CD4-positive, alpha-beta T cell treated with Interferon gamma for 1 hour (primary cell): ENCODE results near the gene IER2.

Experiments used
- DNase-seq: peaks from one replicate; pipeline ENCODE4 v3.0.0-alpha.2; 2020

IER2 gene

DNA sequence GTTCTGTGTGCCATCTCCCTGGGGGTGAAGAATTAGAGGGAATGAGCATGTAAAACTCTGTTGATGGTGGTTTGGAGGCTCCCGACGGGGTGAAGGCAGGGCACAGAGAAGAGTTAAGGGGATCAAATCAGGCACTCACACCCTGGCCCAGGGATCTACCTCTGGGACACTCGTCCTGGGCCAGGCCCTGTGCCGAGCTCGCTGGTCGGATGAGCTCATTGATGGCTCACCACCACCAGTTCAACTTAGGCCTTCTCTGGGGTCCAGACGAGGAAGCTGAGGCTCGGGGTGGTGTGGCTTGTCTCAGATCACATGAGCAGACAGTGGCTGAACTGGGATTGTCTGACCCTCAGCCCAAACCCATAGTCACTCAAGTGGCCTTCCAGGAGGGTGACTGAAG, 30.6 kb upstream of the IER2 start:
- DNase-seq: no peak

GRCh38 chr19:13120031-13120430, 30.2 kb upstream of the IER2 start:
- no peak for DNase-seq

DNA sequence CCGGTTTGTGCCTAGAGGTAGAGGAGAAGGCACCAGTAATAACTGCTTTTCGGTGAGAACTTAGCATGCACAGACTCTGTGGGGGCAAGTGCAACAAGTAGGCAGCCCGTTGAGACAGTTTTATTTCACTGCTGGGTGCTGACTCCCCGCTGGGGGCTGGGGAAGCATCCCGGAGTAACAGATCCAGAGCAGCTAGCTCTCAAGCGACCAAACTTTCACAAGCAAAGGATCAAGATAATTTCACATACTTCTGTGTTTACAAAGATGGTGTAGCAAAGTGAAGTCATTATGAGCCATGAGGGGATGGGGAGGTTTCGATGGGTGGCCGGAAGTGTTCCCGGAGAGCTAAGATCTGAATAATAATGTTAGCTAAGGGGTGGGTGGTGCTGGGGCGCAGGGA, 29.4 kb upstream of the IER2 start:
- no peak for DNase-seq

DNA sequence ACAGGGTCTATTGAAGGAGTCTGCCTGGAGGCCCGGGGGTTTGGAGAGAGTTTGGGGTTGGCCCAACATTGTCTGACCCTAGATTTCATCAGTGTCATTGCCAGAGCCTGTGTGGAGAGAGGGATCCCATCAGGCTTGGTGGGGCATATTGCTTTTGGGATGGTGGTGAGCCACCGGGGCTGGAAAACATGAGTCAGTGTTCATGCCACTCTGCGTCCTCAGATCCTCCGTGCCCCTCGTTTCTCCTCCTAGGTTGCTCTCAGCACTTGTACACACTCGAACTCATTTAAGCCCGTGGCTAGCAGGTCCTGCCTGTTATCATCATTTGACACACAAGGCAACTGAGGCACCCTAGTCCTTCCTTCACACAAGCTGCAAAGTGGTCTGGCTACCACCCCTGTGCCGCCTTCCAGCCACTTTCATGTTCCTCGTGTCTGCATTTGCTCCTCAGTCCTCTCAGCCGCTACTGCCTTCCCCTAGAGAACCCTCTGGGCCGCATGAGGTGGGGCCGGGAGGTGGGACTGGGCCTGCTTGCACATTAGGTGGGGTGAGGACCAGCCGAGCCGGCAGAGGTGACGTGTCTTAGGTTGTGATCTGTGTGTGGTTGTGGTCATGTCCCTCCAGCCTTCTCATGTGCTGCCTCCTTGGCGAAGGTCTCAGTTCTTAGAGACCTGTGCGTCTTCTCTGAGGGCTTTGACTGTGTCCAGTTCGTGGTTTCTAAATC, 28.5 kb upstream of the IER2 start:
- peak; percentile 19 for DNase-seq

DNA sequence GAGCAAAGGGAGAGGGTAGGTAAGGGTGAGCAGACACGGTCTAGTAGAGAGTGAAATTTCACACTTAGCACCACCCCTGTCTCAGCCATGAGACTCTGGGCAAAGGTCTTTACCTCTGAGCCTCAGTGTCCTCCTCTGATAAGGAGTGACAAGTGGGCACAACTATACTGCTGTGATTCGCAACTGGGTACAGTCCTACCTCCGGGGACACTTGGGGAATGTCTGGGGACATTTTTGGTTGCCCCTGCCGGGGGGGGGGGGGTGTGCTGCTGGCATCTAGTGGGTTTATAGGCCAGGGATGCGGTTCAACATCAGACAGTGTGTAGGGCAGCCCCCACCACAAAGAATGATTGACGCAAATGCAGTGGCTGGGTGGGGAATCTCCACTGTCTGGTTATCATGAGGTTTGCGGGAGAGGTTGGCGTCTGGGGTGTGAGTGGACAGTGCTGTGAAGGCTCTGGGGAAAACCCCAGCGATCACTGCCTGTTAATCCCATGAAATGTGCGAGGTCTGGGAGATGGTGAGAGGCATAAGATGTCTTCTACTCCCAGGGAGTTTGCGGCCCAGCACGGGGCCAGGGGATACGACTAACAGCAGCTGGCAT, 27.8 kb upstream of the IER2 start:
- peak; percentile 28 for DNase-seq

GRCh38 chr19:13122980-13123957, 26.9 kb upstream of the IER2 start:
- no peak for DNase-seq

- DNase-seq: no peak
Measured at GRCh38 chr19:13127051-13127450, 23.2 kb upstream of the IER2 start.

DNA sequence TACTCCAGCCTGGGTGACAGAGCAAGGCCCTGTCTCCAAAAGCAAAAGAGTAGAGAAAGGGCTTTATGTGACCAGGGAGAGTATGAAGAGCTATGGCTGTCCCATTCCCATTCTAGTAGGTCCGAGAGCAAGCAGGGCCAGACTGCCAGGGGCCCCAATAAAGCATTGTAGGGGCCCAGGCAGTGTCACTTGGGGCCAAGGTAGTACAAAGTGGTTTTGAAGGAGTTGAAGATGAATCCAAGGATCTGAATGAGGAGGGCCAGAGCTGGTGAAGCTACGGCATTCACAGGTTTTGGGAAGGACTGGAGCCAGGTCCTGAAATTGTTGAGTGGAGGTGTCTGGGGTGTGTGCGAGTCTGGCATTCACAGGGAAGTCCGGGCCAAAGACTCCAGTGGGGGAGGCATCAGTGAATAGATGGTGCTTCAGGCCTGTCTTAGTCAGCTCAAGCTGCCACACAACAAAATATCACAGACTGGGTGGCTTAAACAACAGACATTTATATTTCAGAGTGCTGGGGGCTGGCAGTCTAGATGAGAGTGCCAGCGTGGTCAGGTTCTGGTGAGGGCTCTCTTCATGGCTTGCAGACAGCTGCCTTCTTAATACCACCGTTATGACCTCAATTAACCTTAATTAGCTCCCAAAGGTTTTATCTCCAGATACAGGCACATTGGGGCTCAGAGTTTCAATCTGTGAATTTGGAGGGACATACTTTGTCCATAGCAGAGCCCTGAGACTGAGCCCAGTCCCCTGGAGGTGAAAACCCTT, 22.2 kb upstream of the IER2 start:
- DNase-seq: no peak

DNA sequence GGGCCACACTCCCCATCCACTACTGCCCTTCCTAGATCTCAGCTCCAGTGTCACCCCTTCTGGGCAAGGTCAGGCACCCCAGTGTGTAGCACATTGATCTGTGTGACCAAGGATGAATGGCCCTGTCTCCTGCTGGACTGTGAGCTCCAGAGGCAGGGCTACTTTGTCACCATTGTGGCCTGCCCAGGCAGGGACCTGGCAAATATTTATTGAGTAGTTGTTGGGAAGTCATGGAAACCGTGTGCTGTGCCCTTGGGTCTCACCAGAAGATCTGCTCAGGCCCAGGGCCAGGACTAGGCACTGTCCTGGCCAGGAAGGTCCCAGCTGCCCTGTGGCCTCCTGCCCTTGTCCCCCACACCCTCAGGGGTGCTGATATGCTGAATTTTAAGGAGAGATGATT, 21.6 kb upstream of the IER2 start:
- no peak for DNase-seq

DNA sequence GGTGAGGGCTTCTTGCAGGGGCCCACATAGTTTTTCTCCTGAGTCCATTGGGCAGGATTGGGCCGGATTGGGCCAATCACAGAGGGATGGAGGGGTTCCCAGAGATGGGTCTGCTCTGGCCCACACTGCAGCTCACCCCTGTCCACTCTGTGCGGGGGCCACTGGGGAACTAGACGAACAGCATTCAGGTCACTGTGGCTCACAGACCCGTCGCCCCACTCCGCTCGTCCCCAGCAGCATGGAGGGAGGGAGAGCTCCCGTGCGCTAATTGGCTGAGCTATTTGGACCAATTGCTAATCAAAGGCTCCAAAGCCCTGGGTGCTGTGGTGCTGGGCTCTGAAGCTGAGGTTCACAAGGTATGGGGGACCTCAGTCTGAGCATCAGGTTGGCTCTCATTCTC, 20.8 kb upstream of the IER2 start:
- DNase-seq: no peak

GRCh38 chr19:13130886-13131490, 19.2 kb upstream of the IER2 start:
- DNase-seq: no peak

DNA sequence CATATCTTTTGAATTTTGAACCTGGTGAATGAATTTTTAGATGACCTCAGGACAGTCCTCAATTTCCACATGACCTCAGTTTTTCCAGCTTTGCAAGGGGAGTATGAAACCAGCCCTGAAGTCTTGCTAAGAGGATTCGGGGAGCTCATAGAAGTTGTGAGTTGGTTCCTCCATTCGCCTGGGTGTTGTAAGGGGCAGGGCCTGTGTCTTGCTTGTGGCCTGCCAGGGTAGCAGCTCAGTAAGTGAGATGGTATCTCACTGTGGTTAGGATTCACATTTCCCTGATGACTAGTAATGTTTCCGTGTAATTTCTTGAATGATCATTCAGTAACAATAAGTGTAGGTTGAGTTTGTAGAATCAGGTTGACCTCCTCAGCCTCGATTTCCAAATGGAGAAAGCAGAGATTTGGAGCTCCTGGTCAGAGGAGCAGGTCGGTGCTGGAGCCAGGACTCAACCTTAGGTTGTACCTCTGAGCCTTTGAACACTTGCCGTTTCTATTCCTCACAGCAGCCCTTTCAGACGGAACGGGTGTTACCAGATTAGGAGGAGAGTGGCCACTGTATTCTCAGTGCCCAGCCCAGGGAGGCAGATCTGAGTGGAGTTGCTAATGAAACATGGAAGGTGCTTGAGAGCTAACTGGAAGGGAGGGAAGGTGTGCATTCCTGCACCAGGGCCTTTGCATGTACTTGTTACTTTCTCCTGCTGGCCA, 17.6 kb upstream of the IER2 start:
- DNase-seq: peak; percentile 13

- no peak for DNase-seq
Measured at GRCh38 chr19:13133241-13133870, 16.9 kb upstream of the IER2 start.

DNA sequence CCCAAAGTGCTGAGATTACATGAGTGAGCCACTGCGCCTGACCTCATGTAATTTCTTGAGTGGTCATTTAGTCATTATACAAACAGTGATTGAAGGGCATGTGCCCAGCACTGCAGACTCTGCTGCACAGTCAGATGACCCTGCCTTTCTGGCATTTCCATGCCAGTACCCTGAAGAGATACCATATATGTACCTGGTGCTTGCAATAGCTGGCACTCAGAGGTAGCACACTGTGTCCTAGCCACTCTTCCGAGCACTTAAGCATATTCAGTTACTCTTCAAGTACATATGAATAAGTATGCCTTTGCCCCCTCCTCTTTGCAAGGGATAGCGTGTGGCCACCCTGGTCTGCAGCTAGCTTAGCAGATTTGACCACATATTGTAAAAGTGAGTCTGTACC, 15.6 kb upstream of the IER2 start:
- no peak for DNase-seq

- no peak for DNase-seq
Measured at GRCh38 chr19:13135068-13136062, 14.8 kb upstream of the IER2 start.

DNA sequence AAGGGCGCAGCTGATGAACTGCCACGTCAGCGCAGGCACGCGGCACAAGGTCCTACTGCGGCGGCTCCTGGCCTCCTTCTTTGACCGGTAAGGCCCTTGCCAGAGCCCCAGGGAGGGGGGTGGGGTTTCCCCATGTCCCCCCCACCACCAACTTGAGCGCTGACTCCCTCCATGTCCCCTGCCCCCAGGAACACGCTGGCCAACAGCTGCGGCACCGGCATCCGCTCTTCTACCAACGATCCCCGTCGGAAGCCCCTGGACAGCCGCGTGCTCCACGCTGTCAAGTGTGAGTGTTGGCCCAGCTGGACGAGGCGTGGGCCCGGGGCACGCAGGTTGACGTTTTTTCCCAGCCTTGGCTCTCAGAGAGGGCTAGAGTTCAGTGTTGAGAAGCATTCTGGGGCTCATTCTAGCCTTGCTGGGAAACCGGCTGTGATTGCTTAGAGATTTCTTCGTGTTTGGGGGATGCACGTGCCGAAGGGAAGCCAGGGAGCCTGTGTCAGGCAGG, 12.9 kb upstream of the IER2 start:
- no peak for DNase-seq

GRCh38 chr19:13138171-13138915, 11.9 kb upstream of the IER2 start:
- DNase-seq: no peak

- DNase-seq: no peak
Measured at GRCh38 chr19:13138916-13139198, 11.4 kb upstream of the IER2 start.

DNA sequence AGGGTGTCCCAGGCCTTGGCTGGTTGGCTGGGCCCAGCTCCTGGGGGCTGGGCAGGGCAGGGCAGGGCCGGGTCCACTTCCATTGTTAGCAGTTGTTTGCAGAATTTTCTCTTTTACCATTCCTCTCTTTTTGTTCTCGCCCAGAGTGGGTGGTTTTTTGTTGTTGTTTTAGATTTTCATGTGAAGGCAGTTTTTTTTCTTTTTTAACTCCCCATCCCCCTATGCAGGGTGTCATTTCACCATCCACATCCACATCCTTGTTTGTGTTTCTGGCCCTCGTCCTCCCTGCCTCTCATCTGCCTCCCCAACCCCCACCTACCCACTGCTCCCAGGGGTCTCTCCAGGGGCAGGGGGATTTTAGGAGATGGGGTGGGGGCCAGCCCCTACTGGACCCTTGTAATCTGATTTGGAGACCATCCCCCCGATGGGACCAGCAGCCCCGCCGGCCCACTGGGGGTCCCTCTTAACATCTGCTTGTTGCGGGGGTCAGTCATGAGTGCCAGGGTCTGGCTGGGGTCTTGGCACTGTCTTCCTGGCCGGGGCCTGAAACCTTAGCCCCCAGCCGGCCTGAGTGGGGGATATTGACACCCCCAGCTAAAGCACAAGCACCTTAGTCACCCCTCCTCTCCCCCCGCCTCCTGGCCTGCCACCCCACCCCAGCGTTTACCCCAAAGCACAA, 10.4 kb upstream of the IER2 start:
- DNase-seq: no peak
